Endodermal cell (in vitro differentiated cells): Measurements from ENCODE around the gene PRRC2B. TPM values are rescaled to one million over a fixed set of nuclear protein-coding genes. Genes with fewer than 3 reads are reported as not detected.

Source experiments
- DNase-seq: peaks from one replicate; pipeline ENCODE4 v3.0.0-alpha.2; 2017
- H3K27ac ChIP-seq: 2 replicates; pipeline ENCODE4 v1.5.1; 2013; ENCODE audit warnings: mild to moderate bottlenecking, low read depth, low read length, moderate library complexity
- H3K27me3 ChIP-seq: 2 replicates; pipeline ENCODE4 v1.6.1; 2013; ENCODE audit warnings: mild to moderate bottlenecking, low read length, moderate library complexity; ENCODE audit not compliant: insufficient read depth, control insufficient read depth, poor library complexity, severe bottlenecking
- H3K36me3 ChIP-seq: 2 replicates; pipeline ENCODE4 v1.7.0; 2013; ENCODE audit warnings: mild to moderate bottlenecking, low read length, moderate library complexity; ENCODE audit not compliant: control insufficient read depth, insufficient read depth
- H3K4me1 ChIP-seq: one replicate; pipeline ENCODE4 v1.7.0; 2013; ENCODE audit warnings: low read length; ENCODE audit not compliant: control insufficient read depth, insufficient read depth
- H3K4me3 ChIP-seq: 2 replicates; pipeline ENCODE4 v1.5.1; 2013; ENCODE audit warnings: mild to moderate bottlenecking, low read length, moderate library complexity
- H3K9ac ChIP-seq: 2 replicates; pipeline ENCODE4 v1.6.1; 2013; ENCODE audit warnings: mild to moderate bottlenecking, low read length, moderate library complexity; ENCODE audit not compliant: poor library complexity, severe bottlenecking; ENCODE audit errors: extremely low read depth
- H3K9me3 ChIP-seq: 2 replicates; pipeline ENCODE4 v1.6.1; 2013; ENCODE audit warnings: mild to moderate bottlenecking, low read length, moderate library complexity; ENCODE audit not compliant: control insufficient read depth
- H3K27ac Mint-ChIP-seq: 2 replicates; pipeline ENCODE4 v1.8.0; 2020; ENCODE audit warnings: mixed read lengths
- H3K27me3 Mint-ChIP-seq: 2 replicates; pipeline ENCODE4 v1.8.0; 2021; ENCODE audit warnings: mild to moderate bottlenecking, mixed read lengths; ENCODE audit not compliant: insufficient read depth
- H3K36me3 Mint-ChIP-seq: 2 replicates; pipeline ENCODE4 v1.8.0; 2020; ENCODE audit warnings: low read depth, mixed read lengths
- H3K4me1 Mint-ChIP-seq: 2 replicates; pipeline ENCODE4 v1.8.0; 2020; ENCODE audit warnings: mixed read lengths
- H3K4me3 Mint-ChIP-seq: 2 replicates; pipeline ENCODE4 v1.8.0; 2020; ENCODE audit warnings: mild to moderate bottlenecking, moderate library complexity, mixed read lengths
- H3K9me3 Mint-ChIP-seq: 2 replicates; pipeline ENCODE4 v1.8.0; 2020; ENCODE audit warnings: mild to moderate bottlenecking, mixed read lengths
- WGBS, 2 experiments: methylation state at CpG; one replicate each; pipeline versions ENCODE4 v1.1.5 to v1.1.7; 2013; ENCODE audit warnings: missing lambda C conversion rate in 2 of 2, mixed read lengths in 1 of 2; ENCODE audit not compliant: insufficient coverage in 1 of 2, insufficient read length in 1 of 2; 5-methylcytosine and 5-hydroxymethylcytosine counted together
- total RNA-seq, 2 donors: library from RNA; stranded (reverse); fragmentation: NEBNext Ultra II Directional in 1 of 2; extraction: Animal tissue kit (Norgen Biotek cat#: 25700) in 1 of 2; gene quantifications; 2 replicates in 1 of 2; 3 replicates in 1 of 2; pipeline ENCODE4 v1.2.1, GENCODE V29; 2021
- TF ChIP-seq, protein P1 (sequence below): fragments of 200-600 bp; sonication (generic); conservative IDR thresholded peaks from 2 replicates; pipeline ENCODE4 v1.5.0; 2021; ENCODE audit warnings: antibody characterized with exemption, mild to moderate bottlenecking

The PRRC2B gene
- total RNA-seq, 2 donors from 2014 or later: 309 to 334 TPM

- TF ChIP-seq, protein P1, sequence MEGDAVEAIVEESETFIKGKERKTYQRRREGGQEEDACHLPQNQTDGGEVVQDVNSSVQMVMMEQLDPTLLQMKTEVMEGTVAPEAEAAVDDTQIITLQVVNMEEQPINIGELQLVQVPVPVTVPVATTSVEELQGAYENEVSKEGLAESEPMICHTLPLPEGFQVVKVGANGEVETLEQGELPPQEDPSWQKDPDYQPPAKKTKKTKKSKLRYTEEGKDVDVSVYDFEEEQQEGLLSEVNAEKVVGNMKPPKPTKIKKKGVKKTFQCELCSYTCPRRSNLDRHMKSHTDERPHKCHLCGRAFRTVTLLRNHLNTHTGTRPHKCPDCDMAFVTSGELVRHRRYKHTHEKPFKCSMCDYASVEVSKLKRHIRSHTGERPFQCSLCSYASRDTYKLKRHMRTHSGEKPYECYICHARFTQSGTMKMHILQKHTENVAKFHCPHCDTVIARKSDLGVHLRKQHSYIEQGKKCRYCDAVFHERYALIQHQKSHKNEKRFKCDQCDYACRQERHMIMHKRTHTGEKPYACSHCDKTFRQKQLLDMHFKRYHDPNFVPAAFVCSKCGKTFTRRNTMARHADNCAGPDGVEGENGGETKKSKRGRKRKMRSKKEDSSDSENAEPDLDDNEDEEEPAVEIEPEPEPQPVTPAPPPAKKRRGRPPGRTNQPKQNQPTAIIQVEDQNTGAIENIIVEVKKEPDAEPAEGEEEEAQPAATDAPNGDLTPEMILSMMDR: no peak
- Histone ChIP-seq H3K27me3 (no peaks in the 10 kb centered on the region), H3K9me3 (no peaks in the 10 kb centered on the region), H3K27ac (peak overlapping the region; percentile 1), H3K9ac (no peak overlapping the region), H3K4me1 (peaks cover 23% of the 10 kb centered on the region), H3K4me3 (no peak overlapping the region), H3K36me3 (peaks cover 30% of the 10 kb centered on the region)
- DNase-seq: no peak
- no peak overlapping the region for H3K4me3 Mint-ChIP-seq
- H3K9me3 Mint-ChIP-seq: no peaks in the 10 kb centered on the region
- no peaks in the 10 kb centered on the region for H3K27me3 Mint-ChIP-seq
- peaks cover 59% of the 10 kb centered on the region for H3K4me1 Mint-ChIP-seq
- WGBS, 2 experiments: 94 to 98% methylated on average over 6 to 7 of the region's 7 CpGs
- H3K27ac Mint-ChIP-seq: peak overlapping the region; percentile 10
- H3K36me3 Mint-ChIP-seq: peaks cover 25% of the 10 kb centered on the region
Observed at GRCh38 chr9:131399972-131400371, 6.1 kb downstream of the PRRC2B start.

GRCh38 chr9:131400627-131401026 lies 6.7 kb downstream of the PRRC2B start:
- Histone ChIP-seq H3K27me3 (no peaks in the 10 kb centered on the region), H3K9me3 (no peaks in the 10 kb centered on the region), H3K27ac (no peak overlapping the region), H3K36me3 (peaks cover 30% of the 10 kb centered on the region), H3K4me1 (peaks cover 30% of the 10 kb centered on the region), H3K4me3 (no peak overlapping the region), H3K9ac (no peak overlapping the region)
- Mint-ChIP-seq H3K4me1 (peaks cover 62% of the 10 kb centered on the region), H3K27me3 (no peaks in the 10 kb centered on the region), H3K9me3 (no peaks in the 10 kb centered on the region), H3K4me3 (no peak overlapping the region), H3K27ac (no peak overlapping the region), H3K36me3 (peaks cover 25% of the 10 kb centered on the region)
- TF ChIP-seq, protein P1: no peak
- no peak for DNase-seq
- WGBS, 2 experiments: 89 to 93% methylated on average over 3 to 6 of the region's 6 CpGs

- H3K9ac ChIP-seq: no peak overlapping the region
- H3K4me1 ChIP-seq: peaks cover 38% of the 10 kb centered on the region
- TF ChIP-seq, protein P1: no peak
Observed at GRCh38 chr9:131402073-131402472, 8.2 kb downstream of the PRRC2B start.

More at GRCh38 chr9:131402073-131402472, 8.2 kb downstream of the PRRC2B start:
- peaks cover 36% of the 10 kb centered on the region for H3K36me3 ChIP-seq
- H3K9me3 ChIP-seq: no peaks in the 10 kb centered on the region
- H3K27me3 Mint-ChIP-seq: no peaks in the 10 kb centered on the region
- peaks cover 65% of the 10 kb centered on the region for H3K4me1 Mint-ChIP-seq
- no peak overlapping the region for H3K4me3 ChIP-seq
- WGBS, 2 experiments: 86 to 95% methylated on average over 6 of the region's 6 CpGs
- DNase-seq: no peak
- H3K9me3 Mint-ChIP-seq: no peaks in the 10 kb centered on the region
- peak overlapping the region; percentile 11 for H3K4me3 Mint-ChIP-seq
- peaks cover 25% of the 10 kb centered on the region for H3K36me3 Mint-ChIP-seq
- H3K27me3 ChIP-seq: no peaks in the 10 kb centered on the region
- peak overlapping the region; percentile 86 for H3K27ac Mint-ChIP-seq
- H3K27ac ChIP-seq: peak overlapping the region; percentile 80
